HTERT RPE-1 (cell line): ENCODE results near the gene FAM199X.
"Not testable (repeated sequence)": the region's sequence is repeated elsewhere in the genome, so short reads cannot be mapped to it uniquely, and the experiment has no call there.

ENCODE experiments used
- in situ Hi-C: fragments of 300-500 bp; cut with MboI; formaldehyde crosslinking; loops from 4 replicates; pipeline ENCODE4 v1.14.3; 2020; ENCODE audit warnings: low sequenced_read_pairs

FAM199X gene

GRCh38 chrX:104187931-104188330 lies 21.7 kb downstream of the FAM199X start:
- in situ Hi-C loops: no loop called here

GRCh38 chrX:104189837-104190236 lies 23.6 kb downstream of the FAM199X start:
- in situ Hi-C loops: no loop called here

DNA sequence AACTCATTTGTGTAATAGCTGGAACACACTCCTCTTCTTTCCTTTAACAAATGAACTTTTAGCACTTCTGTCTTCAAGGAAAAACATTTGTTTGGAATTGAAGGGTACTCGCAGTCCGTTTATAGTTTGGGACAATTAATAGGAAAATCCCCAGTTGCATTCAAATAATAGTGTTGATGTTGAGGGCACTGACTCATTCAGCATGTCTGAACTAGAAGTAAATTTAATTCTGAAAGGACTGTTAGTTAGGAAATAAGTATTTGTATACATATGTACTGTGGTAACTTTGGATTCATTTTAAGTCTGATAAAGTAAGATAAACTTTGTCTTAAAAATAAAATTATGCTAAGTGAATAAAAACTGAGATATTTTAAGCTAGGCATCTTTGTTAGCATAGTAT lies 27.2 kb downstream of the FAM199X start:
- in situ Hi-C loops: no loop called here

GRCh38 chrX:104195013-104195412 lies 28.8 kb downstream of the FAM199X start:
- in situ Hi-C loops: no loop called here

DNA sequence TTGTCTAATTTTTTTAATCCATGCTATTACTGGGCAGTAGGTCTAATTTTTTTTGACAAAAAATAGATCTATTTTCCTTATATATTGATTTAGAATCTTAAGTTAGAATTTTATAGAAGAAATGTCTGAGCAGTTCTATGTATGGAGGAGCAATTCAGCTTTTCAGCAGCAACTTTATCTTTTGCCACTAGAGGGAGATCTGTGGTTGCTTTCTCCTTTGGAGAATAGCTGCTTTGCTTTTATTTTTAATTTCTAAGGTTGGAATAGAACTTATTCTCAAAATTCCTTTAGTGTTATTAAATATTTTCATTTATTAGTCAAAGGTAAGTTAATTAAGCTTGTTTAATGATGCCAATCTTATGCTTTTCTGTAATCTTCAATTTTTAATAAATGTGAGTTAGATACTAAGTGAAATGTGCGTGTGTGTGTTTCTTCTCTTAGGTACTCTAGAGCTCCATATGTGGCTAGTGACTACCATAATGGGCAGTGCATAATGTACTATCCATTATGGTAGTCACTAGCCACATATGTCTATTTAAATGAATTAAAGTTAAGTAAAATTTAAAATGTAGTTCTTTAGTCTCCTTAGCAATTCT lies 29.3 kb downstream of the FAM199X start:
- in situ Hi-C loops: no loop called here

GRCh38 chrX:104205548-104205947 lies 39.3 kb downstream of the FAM199X start:
- in situ Hi-C loops: no loop called here

DNA sequence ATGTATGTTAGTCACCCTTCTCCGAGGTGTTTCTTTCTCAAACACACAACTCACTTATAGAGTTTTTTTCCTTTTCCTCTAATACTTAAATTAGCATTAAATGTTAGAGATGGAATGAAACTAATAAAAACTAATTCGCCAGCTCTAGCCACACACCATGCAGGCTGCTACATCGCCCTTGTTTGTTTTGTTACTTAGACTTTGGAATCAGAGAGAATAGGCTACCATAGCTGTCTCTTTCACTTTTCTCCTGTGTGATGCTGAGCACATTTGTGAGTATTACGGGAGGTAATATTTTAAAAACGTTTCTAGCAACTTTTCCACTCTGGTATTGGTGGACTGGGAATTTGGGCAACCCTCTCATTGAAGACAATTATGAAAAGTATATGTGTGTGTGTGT lies 44.9 kb downstream of the FAM199X start:
- in situ Hi-C loops: no loop called here

DNA sequence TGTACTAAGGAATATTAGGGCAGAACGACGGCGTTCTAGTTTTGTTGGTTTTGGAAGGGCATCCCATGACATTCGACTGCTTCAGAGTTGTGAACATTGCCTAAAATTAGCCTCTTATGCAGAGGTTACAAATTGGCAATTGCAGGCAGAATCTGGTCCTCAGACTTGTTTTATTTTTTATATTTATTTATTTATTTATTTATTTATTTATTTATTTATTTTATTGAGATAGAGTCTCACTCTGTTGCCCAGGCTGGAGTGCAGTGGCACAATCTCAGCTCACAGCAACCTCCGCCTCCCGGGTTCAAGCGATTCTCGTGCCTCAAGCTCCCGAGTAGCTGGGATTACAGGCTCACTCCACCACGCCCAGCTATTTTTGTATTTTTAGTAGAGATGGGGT lies 63.8 kb downstream of the FAM199X start:
- in situ Hi-C loops: not testable (repeated sequence)
